ENCODE data around the gene ABCC10. TPM values are rescaled to one million over a fixed set of nuclear protein-coding genes. Genes with fewer than 3 reads are reported as not detected.
"Not testable (repeated sequence)": the region's sequence is repeated elsewhere in the genome, so short reads cannot be mapped to it uniquely, and the experiment has no call there.

Gene ABCC10
- total RNA-seq, 4 donors from 2014 or later: 16.1 to 39.1 (median 27.4) TPM

- Histone ChIP-seq H3K36me3 (peaks cover 22% of the 10 kb centered on the region), H3K4me3 (no peak overlapping the region), H3K27me3 (no peaks in the 10 kb centered on the region), H3K9me3 (no peaks in the 10 kb centered on the region), H3K27ac (peak overlapping the region; percentile 77), H3K4me1 (peaks cover 66% of the 10 kb centered on the region)
- WGBS: 42% methylated on average over 3 of the region's 4 CpGs
- TF ChIP-seq CTCF (IDR thresholded peaks at IDR 0.05): no peak
- no peak for TF ChIP-seq EP300 (IDR thresholded peaks at IDR 0.05)
- TF ChIP-seq POLR2AphosphoS5 (IDR thresholded peaks at IDR 0.05): no peak
- no peak for TF ChIP-seq POLR2A (IDR thresholded peaks at IDR 0.05)
- DNase-seq (ENCODE audit: low spot score in 2 of 2): no peak
Measured at GRCh38 chr6:43495409-43495941, 68.1 kb downstream of the ABCC10 start.

- Histone ChIP-seq H3K9me3 (no peaks in the 10 kb centered on the region), H3K4me1 (peaks cover 63% of the 10 kb centered on the region), H3K27me3 (no peaks in the 10 kb centered on the region), H3K27ac (peak overlapping the region; percentile 77), H3K4me3 (no peak overlapping the region), H3K36me3 (peaks cover 32% of the 10 kb centered on the region)
- WGBS: 43% methylated on average over 6 of the region's 18 CpGs
- no peak for DNase-seq (ENCODE audit: low spot score in 2 of 2)
- TF ChIP-seq POLR2AphosphoS5 (IDR thresholded peaks at IDR 0.05) (no peak), CTCF (IDR thresholded peaks at IDR 0.05) (peak; percentile 38 to 59)
Measured at GRCh38 chr6:43496370-43497128, 69.2 kb downstream of the ABCC10 start.

GRCh38 chr6:43497129-43497396 lies 69.7 kb downstream of the ABCC10 start:
- Histone ChIP-seq H3K4me1 (peaks cover 58% of the 10 kb centered on the region), H3K36me3 (peaks cover 33% of the 10 kb centered on the region), H3K4me3 (no peak overlapping the region), H3K27me3 (no peaks in the 10 kb centered on the region), H3K9me3 (no peaks in the 10 kb centered on the region), H3K27ac (peak overlapping the region; percentile 77)
- TF ChIP-seq CTCF (IDR thresholded peaks at IDR 0.05) (no peak), EP300 (IDR thresholded peaks at IDR 0.05) (no peak)
- 67% methylated on average over 6 of the region's 6 CpGs for WGBS
- no peak for DNase-seq (ENCODE audit: low spot score in 2 of 2)

GRCh38 chr6:43497689-43498088 lies 70.3 kb downstream of the ABCC10 start:
- 91% methylated on average over 8 of the region's 12 CpGs for WGBS

GRCh38 chr6:43498291-43498690 lies 71.0 kb downstream of the ABCC10 start:
- peaks cover 46% of the 10 kb centered on the region for H3K36me3 ChIP-seq
- 97% methylated on average over 5 of the region's 5 CpGs for WGBS
- H3K4me1 ChIP-seq: peaks cover 46% of the 10 kb centered on the region
- not testable (repeated sequence) for H3K9me3 ChIP-seq; H3K27ac ChIP-seq; DNase-seq (ENCODE audit: low spot score in 2 of 2); H3K27me3 ChIP-seq; H3K4me3 ChIP-seq

More at GRCh38 chr6:43497689-43498088, 70.3 kb downstream of the ABCC10 start:
- TF ChIP-seq CTCF (IDR thresholded peaks at IDR 0.05): no peak
- TF ChIP-seq EP300 (IDR thresholded peaks at IDR 0.05): no peak
- no peak for TF ChIP-seq POLR2A (IDR thresholded peaks at IDR 0.05)
- no peak for TF ChIP-seq POLR2AphosphoS5 (IDR thresholded peaks at IDR 0.05)
- peaks cover 52% of the 10 kb centered on the region for H3K4me1 ChIP-seq
- H3K9me3 ChIP-seq: no peaks in the 10 kb centered on the region
- no peaks in the 10 kb centered on the region for H3K27me3 ChIP-seq
- no peak for DNase-seq (ENCODE audit: low spot score in 2 of 2)
- no peak overlapping the region for H3K4me3 ChIP-seq
- H3K27ac ChIP-seq: no peak overlapping the region
- peaks cover 40% of the 10 kb centered on the region for H3K36me3 ChIP-seq

All from suprapubic skin (tissue), 4 donors.